ENCODE results near the gene ETDB.
"Not testable (repeated sequence)": the region's sequence is repeated elsewhere in the genome, so short reads cannot be mapped to it uniquely, and the experiment has no call there.

The ETDB gene

DNA sequence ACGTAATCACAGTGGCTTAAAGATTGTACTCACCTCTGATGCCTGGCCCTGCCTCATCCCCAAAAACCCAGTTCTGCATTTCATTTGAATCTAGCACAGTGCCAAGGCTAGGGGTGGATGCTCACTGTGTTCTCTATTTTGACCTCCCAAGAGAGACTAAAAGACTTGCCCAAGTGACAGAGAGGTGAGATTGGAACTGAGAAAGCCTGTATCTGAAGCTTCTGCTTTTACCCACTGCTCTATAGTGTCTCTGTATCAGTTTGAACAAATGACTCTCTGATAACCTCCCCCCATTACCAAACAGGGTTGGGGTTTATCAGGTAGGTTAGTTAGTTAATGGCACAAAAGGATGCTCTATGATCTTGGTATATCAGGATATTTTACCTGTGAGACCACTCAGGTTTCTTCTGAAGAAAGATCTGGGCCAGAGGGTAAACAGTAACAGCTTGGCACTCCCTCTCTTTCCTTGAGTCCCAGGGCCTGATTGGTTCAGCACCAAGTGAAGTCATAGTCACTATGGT, at the start of gene ETDB:
Gene ETDB, minus strand, starts transcription at position 471 of the 521 bp plus-strand sequence. CDS start 1,265 bp downstream, outside the sequence.
- DNase-seq = not testable (repeated sequence)

DNA sequence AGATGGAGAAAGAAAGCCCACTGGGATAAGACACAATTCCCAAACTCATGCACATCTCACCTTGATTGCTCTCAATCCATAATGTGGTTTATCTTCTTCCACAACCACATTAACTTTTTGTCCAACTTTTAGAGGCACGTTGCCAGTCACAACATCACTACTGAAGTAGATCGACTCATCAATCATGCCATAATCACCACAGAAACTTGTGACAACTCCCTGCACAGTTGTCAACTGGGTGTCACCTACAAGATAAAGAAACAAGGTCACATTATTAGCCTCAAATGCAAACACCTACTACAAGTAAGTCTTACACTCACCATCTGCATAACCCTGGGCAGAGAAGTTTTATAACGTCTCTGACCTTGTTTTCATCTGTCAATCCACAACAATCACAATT, 49.2 kb upstream of the ETDB start:
- DNase-seq = not testable (repeated sequence)

DNA sequence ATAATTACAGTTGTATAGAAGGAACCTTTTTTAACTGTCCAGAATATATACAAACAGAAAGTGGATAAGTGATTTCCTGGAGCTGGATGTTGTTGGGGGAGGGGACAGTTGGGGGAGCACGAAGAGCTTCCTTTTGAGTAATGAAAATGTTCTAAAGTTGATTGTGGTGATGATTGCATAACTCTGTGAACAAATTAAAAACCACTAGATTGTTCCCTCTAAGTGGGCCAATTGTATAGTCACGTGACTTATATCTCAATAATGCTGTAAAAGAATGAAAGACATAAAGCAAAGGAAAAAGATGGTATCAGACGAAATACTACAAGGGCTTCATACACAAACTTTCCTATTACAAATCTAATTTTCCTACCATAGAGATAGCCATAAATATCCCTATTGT, 48.2 kb upstream of the ETDB start:
- no peak for DNase-seq

DNA sequence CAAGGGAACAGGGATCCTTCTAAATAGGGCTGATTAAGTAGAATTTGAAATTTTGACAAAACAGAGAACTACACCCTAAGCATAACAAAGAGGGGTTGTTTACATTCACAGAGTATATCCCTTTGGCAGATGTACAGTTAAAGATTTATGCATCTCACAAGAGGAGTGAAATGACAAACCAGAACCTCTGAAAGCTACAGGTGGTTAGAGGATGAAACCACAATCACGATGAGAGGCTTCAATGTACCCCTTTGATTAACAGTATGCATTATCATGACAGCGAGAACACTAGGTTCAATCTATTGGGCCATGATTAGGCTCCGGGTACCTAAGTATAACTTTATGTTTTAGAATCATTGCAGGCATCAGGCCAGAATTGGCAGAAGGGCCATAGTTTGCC, 34.4 kb upstream of the ETDB start:
- not testable (repeated sequence) for DNase-seq

DNA sequence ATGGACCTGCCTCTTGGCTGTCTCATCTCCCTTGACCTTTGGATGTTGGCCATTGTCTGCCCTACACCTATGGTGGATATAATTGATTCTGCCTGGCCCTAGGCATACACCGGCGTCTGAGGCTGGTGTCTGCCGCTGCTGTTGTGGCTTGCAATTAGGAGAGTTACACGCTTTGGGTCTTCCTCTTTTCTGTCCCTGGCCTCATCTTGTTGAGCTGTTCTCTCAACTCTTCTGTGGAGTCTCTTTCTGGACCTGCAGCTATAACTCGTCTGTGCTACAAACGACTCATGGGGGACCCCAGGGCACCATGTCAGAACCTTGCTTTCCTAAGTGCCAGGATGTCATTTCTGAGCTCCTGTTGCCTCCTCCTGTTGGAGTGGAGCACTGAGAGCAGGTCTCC, 5.8 kb upstream of the ETDB start:
- DNase-seq = not testable (repeated sequence)

DNA sequence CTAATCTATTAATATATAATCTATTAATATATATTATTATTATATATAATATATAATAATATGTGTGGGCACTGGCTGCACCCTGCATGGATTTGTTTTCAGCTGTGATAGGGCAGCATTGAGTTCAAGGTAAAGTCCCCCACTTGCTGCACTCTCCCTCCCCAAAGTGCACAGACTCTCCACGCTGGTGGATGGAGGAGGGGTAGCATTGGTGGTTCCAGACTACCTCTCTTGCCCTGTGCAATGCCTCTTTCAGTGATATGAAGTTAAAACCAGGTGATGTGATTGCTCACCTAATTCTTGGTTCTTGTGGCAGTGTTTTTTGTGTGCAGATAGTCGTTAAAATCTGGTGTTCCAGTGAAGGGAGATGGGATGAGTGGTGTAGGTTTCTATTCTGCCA, 4.3 kb downstream of the ETDB start:
- DNase-seq = not testable (repeated sequence)

DNA sequence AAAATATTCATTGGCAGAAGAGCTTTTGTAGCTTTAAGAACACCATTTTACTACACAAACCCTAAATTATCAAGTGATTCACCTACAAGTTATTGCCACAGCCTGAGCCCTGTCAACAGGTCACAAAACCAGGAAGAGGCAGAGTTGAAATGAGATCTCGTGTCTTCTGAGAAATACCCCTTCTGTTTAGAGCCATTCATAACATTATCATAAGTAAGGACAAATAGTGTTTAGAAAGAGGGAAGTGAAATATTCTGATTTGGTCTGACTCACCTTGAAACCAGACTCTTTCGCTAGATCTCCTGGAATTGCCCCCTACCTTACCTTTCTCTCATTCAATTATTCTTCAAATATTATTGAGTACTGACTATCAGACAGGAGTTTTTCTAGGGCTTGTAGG, 5.9 kb downstream of the ETDB start:
- DNase-seq = no peak

DNA sequence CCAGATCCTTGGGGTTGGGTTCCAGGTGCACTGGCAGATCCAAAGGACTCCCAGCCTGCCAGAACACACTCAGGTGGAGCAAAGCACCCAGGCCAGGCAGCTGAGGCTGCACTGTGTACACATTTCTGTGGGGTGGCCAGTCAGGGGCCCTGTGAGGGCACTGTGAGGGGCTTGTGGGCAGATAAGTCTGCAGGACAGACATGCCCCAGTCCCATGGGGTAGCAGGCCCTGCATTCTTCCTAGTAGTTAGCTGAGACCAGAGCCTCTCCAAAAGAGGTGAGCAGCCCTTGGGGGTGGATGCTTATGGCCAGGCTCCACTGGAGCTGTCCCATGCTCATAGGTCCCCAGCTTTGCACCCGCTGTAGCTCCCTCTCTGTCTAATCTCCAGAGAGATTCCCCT, 7.6 kb downstream of the ETDB start:
- no peak for DNase-seq

DNA sequence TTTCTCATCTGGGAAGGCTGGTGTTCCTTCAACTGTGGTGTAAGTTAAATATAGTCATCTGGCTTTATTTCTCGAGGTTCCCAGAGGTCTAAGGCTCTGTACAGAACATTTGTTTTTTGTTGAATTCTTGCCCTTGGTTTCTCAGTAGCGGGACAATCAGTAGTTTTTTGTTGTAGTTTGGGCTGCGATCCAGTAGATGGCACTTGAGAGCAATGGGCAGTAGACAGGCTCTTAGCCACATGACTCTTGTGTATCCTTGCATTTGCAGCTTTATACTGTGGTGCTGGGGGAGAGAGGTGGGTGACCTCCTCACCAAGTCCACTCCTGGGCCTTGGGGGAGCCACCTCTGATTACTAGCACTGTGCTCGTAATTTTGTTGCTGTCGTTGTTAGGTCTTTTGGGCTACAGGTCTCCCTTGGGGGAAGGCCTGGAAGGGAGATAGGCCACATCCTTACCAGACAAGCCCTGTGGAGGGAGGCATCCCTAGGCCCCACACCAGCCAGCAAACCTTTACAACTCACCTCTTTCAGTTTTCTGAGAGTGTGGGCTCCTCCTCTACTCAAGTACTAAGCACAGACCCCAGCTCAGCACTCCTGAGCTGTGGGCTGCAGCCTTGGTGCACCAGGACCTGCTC, 8.1 kb downstream of the ETDB start:
- peak in 3 of 51 donors; percentile 0 to 9 (median 1) for DNase-seq

DNA sequence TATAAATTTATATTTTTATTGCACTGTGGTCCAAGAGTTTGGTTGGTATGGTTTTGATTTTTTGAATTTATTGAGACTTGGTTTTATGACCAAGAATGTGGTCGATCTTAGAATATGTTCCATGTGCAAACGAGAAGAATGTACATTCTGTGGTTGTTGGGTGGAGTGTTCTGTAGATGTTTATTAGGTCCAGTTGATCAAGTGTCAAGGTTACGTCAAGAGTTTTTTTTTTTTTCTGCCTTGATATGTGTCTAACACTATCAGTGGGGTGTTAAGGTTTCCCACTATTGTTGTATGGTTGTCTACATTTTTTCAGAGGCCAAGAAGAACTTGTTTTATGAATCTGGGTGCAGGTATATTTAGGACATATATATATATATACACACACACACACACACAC, 10.8 kb downstream of the ETDB start:
- DNase-seq = no peak

DNA sequence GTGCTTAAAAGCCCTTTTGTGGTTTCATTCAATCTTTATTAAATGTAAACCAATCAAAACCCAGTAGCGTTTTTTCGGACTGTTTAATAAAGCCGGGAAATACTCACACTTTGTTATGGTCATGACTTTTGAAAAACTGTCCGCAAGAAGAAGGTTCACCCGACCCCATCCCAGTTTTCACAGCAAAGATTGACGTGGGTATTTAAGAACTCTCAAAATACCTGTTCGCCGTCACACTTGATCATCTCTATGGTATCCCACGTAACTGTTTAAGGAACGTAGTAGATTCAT, 20.9 kb downstream of the ETDB start:
- DNase-seq = no peak

DNA sequence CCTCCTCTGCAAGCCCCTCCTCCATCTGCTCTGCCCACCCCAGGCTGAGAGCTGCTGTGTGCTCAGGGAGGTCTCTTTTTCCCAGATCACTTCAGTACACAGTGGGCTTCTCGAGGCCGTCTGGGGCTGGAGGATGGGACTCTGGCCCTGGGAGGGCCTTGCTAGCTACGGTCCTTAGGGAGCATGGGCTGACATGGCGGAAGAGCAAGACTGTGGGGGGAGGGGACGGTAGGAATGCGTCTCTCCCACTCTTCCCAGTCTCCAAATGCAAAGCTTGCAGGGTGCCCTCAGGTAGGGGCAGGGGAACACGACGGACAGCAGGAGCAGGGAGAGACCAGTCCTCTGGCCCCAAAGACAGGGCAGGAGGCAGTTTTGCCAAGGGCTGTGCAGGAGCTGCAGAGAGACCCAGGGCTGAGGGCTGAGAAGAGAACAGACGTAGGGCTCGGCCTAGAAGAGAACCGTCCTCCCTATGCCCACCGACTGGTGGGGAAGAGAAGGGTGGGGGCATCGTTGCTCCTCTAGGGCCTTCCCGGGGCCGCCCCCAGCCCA, 23.1 kb downstream of the ETDB start:
- peak in 1 of 51 donors; percentile 3 for DNase-seq

DNA sequence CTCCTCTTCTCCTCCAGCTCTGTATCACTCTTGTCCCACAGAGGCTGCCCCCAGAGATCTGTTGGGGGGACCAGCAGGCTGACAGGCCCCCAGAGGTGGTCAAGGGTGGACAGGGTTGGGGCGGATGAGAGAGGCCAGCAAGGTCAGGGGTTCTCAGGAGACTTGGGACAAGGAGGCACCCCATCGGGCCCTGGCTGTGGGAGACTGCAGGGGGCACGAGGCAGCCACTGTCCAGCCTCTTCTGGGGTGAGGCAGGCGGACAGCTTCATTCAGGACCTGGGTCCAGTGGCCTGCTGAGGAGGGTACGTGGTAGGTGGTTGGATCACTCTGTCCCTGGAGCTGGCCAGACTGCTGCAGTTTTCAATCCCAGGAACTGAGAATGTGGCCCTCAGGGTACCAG, 24.6 kb downstream of the ETDB start:
- no peak for DNase-seq

DNA sequence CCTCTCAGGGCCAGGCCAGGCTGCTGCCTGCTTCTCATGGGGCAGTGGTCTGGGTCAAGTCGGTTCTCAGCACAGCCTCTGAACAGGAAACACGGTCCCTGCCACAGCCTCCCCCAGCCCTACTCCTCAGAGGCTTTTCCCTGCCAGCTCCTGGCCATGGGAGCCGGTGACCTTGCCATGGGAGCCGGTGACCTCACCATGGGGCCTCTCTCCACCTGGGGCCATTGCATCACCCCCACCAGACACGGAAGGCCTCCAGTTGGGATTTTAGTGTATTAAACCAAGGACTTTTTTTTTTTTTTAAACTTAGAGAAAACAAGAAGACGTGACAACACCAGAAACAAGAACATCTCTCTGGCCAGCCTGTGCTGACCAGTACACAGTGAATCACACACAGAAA, 25.6 kb downstream of the ETDB start:
- no peak for DNase-seq

DNA sequence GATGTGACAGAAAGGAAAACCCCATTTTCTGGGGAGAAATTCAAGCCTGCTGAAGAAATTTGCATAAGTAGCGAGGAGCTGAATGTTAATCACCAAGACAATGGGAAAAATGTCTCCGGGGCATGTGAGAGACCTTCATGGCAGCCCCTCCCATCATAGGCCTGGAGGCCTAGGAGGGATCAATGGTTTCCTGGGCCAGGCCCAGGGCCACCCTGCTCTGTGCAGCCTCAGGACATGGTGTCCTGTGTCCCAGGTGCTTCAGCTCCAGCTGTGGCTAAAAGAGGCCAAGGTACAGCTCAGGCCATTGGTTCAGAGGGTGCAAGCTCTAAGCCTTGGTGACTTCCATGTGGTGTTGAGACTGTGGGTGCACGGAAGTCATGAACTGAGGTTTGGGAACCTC, 31.2 kb downstream of the ETDB start:
- no peak for DNase-seq

DNA sequence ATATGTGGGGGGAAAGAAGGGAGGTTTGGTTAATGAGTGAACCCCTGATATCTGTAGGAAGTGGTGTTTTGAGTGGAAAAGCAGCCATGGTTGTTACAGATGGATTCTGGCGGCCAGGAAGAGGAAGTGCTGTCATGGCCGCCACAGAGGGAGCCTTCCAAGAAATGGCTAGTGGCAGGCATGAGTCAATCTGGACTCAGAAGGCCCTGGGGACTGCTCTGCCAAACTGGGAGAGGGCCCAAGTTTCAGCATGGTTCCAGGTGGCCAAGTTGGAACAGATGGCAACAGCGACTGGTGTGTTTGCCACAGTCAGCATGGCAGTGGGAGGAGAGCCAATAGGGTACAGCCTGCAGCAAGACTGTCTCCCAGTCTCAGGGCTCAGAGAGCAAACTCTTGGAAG, 32.5 kb downstream of the ETDB start:
- DNase-seq = no peak

DNA sequence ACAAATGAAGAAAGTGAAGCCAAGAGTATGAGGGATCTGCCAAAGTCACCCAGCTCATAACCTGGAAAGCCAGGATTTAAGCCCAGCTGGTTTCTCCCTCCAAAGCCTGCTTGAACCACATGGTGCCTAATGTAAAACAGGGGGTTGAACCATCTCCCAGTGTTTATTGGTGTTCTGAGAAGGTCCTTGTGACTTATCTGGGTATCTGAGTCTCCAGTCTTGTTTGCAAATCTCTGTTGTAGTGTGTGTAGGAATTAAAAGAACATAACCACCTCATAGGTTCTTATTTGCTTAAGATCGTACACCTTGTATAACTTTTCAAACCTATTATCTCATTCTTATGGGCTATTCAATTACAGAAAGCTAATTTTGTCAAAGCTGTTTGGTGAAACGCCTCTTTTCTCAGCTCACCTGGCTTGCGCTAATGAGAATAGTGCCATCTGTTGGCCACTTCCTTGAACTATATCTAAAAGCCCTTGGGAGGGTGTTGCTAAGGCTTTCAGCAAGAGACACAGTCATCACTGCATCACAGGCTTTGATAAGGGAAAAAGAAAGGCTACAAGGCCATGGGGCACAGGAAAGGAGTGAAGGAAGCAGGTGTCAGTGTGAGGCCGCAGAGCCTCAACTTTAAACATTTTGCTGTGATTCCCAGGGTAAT, 34.0 kb downstream of the ETDB start:
- peak in 6 of 51 donors; percentile 1 to 49 (median 6) for DNase-seq

DNA sequence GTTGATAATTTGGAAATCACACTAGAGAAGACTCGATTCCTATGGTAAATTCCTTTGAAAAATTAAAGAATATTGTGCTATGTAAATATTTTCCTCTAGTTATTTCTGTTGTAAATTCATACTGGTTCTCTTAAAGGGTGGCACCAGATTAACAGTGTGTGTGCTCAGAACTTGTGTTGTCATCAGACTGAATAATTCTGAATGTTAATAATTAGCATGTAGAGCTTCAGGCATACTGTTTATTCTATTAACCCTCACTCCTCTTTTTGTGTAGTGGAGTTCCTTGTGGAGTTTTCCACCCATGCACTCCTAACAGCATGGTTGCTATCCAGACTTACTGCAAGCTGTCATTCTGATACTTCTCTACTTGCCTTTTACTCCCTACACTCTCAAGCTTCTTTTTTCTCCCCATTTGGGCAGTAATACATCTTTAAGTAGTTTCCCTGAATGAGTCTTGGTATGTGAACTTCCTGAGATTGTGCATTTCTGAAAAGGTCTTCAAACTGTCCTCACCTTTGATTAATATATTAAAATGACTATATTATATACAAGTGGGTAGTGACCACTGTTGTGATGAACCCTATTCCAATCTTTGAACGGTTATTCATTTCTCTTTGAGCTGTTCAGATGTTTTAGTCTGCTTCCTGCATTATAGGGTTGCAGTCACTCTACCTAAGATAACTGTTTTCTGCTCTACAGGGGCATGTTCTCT, 38.5 kb downstream of the ETDB start:
- DNase-seq = no peak

All from hypothalamus (tissue), 51 donors.